Central memory CD8-positive, alpha-beta T cell (primary cell): Measurements from ENCODE around the gene POU5F2.

ENCODE experiments used
- ATAC-seq: fragments of 150-1000 bp; cut with Tn5 transposase; replicated peaks from 2 replicates; pipeline ENCODE4 v1.10.0; 2022; ENCODE audit warnings: mild to moderate bottlenecking, moderate FRiP score, moderate number of reproducible peaks; ENCODE audit not compliant: poor library complexity, severe bottlenecking; ENCODE audit errors: extremely low read depth
- DNase-seq, 2 donors: peaks; one replicate each; pipeline ENCODE4 v3.0.0; 2021; ENCODE audit warnings: low spot score in 2 of 2
- H3K27ac Mint-ChIP-seq: one replicate; pipeline ENCODE4 v1.8.0; 2022; ENCODE audit warnings: low read depth, mild to moderate bottlenecking, moderate library complexity, mixed read lengths
- H3K27me3 Mint-ChIP-seq: one replicate; pipeline ENCODE4 v1.8.0; 2022; ENCODE audit warnings: mixed read lengths
- H3K36me3 Mint-ChIP-seq: one replicate; pipeline ENCODE4 v1.8.0; 2022; ENCODE audit warnings: mild to moderate bottlenecking, moderate library complexity, mixed read lengths; ENCODE audit not compliant: insufficient read depth
- H3K4me1 Mint-ChIP-seq: one replicate; pipeline ENCODE4 v1.8.0; 2022; ENCODE audit warnings: mixed read lengths
- H3K4me3 Mint-ChIP-seq: one replicate; pipeline ENCODE4 v1.8.0; 2022; ENCODE audit warnings: mild to moderate bottlenecking, moderate library complexity, mixed read lengths
- H3K9me3 Mint-ChIP-seq: one replicate; pipeline ENCODE4 v1.8.0; 2022; ENCODE audit warnings: mixed read lengths

POU5F2 gene

GRCh38 chr5:93705896-93706295 is 35.5 kb downstream of the POU5F2 start:
- H3K27ac Mint-ChIP-seq = no peak overlapping the region
- H3K27me3 Mint-ChIP-seq = no peaks in the 10 kb centered on the region
- H3K4me3 Mint-ChIP-seq = no peak overlapping the region
- ATAC-seq (no peak), DNase-seq (no peak)
- H3K36me3 Mint-ChIP-seq = peaks cover 2% of the 10 kb centered on the region
- no peaks in the 10 kb centered on the region for H3K9me3 Mint-ChIP-seq
- peaks cover 15% of the 10 kb centered on the region for H3K4me1 Mint-ChIP-seq

GRCh38 chr5:93704996-93705395 is 36.4 kb downstream of the POU5F2 start:
- DNase-seq (no peak), ATAC-seq (no peak)
- no peaks in the 10 kb centered on the region for H3K27me3 Mint-ChIP-seq
- peaks cover 2% of the 10 kb centered on the region for H3K36me3 Mint-ChIP-seq
- no peaks in the 10 kb centered on the region for H3K9me3 Mint-ChIP-seq
- H3K4me1 Mint-ChIP-seq = peaks cover 15% of the 10 kb centered on the region
- no peak overlapping the region for H3K27ac Mint-ChIP-seq
- no peak overlapping the region for H3K4me3 Mint-ChIP-seq

GRCh38 chr5:93691997-93692396 is 49.4 kb downstream of the POU5F2 start:
- H3K27ac Mint-ChIP-seq = no peak overlapping the region
- ATAC-seq (no peak), DNase-seq (no peak)
- no peaks in the 10 kb centered on the region for H3K27me3 Mint-ChIP-seq
- no peak overlapping the region for H3K4me3 Mint-ChIP-seq
- H3K36me3 Mint-ChIP-seq = no peaks in the 10 kb centered on the region
- peaks cover 10% of the 10 kb centered on the region for H3K9me3 Mint-ChIP-seq
- peaks cover 6% of the 10 kb centered on the region for H3K4me1 Mint-ChIP-seq
